ENCODE results near the gene CNKSR2. TPM values are rescaled to one million over a fixed set of nuclear protein-coding genes. Genes with fewer than 3 reads are reported as not detected.
"Not testable (repeated sequence)": the region's sequence is repeated elsewhere in the genome, so short reads cannot be mapped to it uniquely, and the experiment has no call there.

Gene CNKSR2
- total RNA-seq, 1 donor from 2014 or later: 0.47 TPM

DNA sequence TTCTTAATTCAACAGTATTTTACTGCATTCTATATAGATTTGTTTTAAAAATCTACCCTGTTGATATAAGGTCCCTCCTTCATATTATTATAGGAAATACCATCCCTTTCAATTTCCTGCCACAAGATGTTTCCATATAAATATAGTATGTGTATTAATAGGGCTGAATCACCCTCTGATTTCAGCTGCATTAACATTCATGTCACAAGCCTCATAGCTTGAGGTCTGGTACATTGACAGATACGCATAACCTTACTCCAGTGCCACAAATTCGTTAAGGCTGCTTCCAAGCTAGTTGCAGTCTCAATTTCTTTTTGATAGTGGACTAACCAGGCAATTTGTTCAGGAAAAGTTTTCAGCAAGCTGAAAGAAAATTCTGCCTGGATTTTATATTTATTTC, 155.6 kb downstream of the CNKSR2 start:
- Histone ChIP-seq H3K4me3 (no peak overlapping the region), H3K27ac (replicated peaks) (no peak overlapping the region), H3K27me3 (ENCODE audit: low read depth) (no peaks in the 10 kb centered on the region), H3K4me1 (no peaks in the 10 kb centered on the region), H3K36me3 (no peaks in the 10 kb centered on the region), H3K9me3 (replicated peaks) (no peaks in the 10 kb centered on the region)
- intact Hi-C loops (cut with micrococcal nuclease): no loop called here
- TF ChIP-seq, protein P1, sequence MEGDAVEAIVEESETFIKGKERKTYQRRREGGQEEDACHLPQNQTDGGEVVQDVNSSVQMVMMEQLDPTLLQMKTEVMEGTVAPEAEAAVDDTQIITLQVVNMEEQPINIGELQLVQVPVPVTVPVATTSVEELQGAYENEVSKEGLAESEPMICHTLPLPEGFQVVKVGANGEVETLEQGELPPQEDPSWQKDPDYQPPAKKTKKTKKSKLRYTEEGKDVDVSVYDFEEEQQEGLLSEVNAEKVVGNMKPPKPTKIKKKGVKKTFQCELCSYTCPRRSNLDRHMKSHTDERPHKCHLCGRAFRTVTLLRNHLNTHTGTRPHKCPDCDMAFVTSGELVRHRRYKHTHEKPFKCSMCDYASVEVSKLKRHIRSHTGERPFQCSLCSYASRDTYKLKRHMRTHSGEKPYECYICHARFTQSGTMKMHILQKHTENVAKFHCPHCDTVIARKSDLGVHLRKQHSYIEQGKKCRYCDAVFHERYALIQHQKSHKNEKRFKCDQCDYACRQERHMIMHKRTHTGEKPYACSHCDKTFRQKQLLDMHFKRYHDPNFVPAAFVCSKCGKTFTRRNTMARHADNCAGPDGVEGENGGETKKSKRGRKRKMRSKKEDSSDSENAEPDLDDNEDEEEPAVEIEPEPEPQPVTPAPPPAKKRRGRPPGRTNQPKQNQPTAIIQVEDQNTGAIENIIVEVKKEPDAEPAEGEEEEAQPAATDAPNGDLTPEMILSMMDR (IDR thresholded peaks at IDR 0.05; ENCODE audit: borderline replicate concordance): no peak
- DNase-seq: no peak

DNA sequence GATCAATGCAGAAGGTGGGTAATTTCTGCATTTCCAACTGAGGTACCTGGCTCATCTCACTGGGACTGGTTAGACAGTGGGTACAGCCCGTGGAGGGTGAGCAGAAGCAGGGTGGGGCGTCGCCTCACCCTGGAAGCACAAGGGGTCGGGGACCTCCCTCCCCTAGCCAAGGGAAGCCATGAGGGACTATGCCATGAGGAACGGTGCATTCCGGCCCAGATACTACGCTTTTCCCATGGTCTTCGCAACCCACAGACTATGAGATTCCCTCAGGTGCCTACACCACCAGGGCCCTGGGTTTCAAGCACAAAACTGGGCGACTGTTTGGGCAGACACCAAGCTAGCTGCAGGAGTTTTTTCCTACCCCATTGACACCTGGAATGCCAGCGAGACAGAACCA, 170.4 kb downstream of the CNKSR2 start:
- H3K36me3 ChIP-seq; H3K4me1 ChIP-seq; H3K27me3 ChIP-seq (ENCODE audit: low read depth); H3K27ac ChIP-seq (replicated peaks); intact Hi-C loops (cut with micrococcal nuclease); DNase-seq; H3K9me3 ChIP-seq (replicated peaks); H3K4me3 ChIP-seq: not testable (repeated sequence)

DNA sequence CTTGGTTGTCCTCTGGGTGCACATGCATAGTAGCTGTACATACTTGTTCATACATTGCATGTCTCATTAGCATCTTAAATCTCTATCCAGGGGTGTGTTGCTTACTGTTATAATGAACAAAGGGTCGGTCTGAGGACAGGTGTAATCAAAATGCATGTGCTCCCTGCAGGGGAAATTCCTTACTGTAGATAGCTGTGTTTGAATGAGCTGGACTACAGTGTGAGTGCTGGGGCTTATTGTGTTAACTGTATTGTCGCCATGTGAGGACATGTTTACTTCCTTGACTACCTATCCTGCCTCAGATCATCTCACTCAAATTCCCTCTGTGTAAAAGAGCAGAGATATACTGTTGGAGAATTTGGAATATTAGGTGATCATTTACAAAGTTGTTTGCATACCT, 185.2 kb downstream of the CNKSR2 start:
- Histone ChIP-seq H3K4me1 (no peaks in the 10 kb centered on the region), H3K4me3 (no peak overlapping the region), H3K9me3 (replicated peaks) (no peaks in the 10 kb centered on the region), H3K27ac (replicated peaks) (no peak overlapping the region), H3K36me3 (no peaks in the 10 kb centered on the region), H3K27me3 (ENCODE audit: low read depth) (no peaks in the 10 kb centered on the region)
- no peak for DNase-seq
- intact Hi-C loops (cut with micrococcal nuclease): no loop called here
- TF ChIP-seq, protein P1 (IDR thresholded peaks at IDR 0.05; ENCODE audit: borderline replicate concordance): no peak

DNA sequence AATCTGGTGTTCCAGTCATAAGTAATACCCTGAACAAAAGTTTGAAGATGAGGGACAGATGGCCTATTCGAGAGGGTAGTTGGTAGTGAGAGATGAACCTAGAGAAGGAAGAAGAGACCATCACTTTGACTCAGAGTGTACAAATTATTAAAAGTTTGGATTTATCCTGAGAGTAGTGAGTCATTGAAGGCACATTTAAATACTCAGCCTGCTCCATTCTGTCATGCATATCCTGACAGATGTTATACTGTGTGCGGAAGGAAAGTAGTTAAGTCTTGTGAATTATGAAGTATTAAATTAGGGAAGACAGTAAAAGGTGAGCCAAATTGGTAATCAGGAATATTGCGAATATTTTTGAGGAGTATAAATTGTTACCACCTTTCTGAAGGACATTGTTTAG, 190.8 kb downstream of the CNKSR2 start:
- intact Hi-C loops (cut with micrococcal nuclease): no loop called here
- TF ChIP-seq, protein P1 (IDR thresholded peaks at IDR 0.05; ENCODE audit: borderline replicate concordance): no peak
- Histone ChIP-seq H3K4me1 (no peaks in the 10 kb centered on the region), H3K4me3 (no peak overlapping the region), H3K36me3 (no peaks in the 10 kb centered on the region), H3K9me3 (replicated peaks) (no peaks in the 10 kb centered on the region), H3K27ac (replicated peaks) (no peak overlapping the region), H3K27me3 (ENCODE audit: low read depth) (no peaks in the 10 kb centered on the region)
- DNase-seq: no peak

DNA sequence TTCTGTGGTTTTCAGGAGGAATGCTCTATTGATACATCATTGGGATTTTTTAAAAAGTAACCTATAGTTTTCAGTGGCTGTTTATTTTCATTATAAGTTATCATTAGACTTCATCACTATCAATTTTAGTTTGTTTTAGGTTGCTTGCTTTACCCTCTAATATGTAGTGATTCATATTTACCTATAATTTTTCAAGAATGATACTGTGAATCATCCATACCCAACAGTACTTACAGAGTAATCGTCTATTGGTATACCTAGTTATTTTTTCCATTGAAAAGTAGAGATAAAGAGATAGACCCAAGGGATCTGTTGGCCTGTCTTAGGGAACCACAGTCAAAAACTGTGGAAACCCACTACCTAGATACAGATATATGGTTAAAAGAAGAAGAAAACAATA, 200.6 kb downstream of the CNKSR2 start:
- TF ChIP-seq, protein P1 (IDR thresholded peaks at IDR 0.05; ENCODE audit: borderline replicate concordance): no peak
- no peak overlapping the region for H3K4me3 ChIP-seq
- intact Hi-C loops (cut with micrococcal nuclease): no loop called here
- no peaks in the 10 kb centered on the region for H3K36me3 ChIP-seq
- H3K27ac ChIP-seq (replicated peaks): no peak overlapping the region
- H3K9me3 ChIP-seq (replicated peaks): peaks cover 8% of the 10 kb centered on the region
- no peaks in the 10 kb centered on the region for H3K27me3 ChIP-seq (ENCODE audit: low read depth)
- no peaks in the 10 kb centered on the region for H3K4me1 ChIP-seq
- DNase-seq: no peak

DNA sequence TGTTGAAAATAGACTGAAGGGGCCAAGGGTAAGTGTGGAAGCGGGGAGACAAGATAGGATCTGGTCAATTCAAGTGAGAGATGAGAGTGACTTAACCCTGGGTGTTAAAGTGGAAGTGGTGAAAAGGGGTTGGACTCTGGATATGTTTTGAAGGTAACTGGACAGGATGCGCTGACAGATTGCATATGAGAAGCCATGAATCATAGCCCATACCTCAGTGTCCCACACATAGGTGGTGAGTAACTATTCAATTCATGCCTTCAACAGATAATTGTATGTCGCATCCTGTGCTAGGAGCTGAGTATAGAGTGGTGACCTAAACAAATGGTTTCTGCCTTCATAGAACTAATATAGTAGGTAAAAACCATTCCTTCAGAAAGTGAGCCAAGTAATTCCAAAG, 207.3 kb downstream of the CNKSR2 start:
- DNase-seq: no peak
- Histone ChIP-seq H3K27ac (replicated peaks) (no peak overlapping the region), H3K4me1 (no peaks in the 10 kb centered on the region), H3K27me3 (ENCODE audit: low read depth) (no peaks in the 10 kb centered on the region), H3K9me3 (replicated peaks) (no peaks in the 10 kb centered on the region), H3K4me3 (no peak overlapping the region), H3K36me3 (no peaks in the 10 kb centered on the region)
- intact Hi-C loops (cut with micrococcal nuclease): no loop called here
- TF ChIP-seq, protein P1 (IDR thresholded peaks at IDR 0.05; ENCODE audit: borderline replicate concordance): no peak
